GM10248 (cell line): ENCODE measurements around the gene ZNRD2.

Experiments used
- CTCF ChIA-PET: fragments of 300-600 bp; sonication (Branson Sonifier 250); formaldehyde crosslinking; extraction: SDS; loops from one replicate; lab custom pipeline; 2021; ENCODE audit warnings: antibody characterized with exemption; lab: Yijun Ruan, JAX
- POLR2A ChIA-PET: fragments of 350-650 bp; sonication (Branson Sonifier 250); formaldehyde crosslinking; extraction: SDS; loops from one replicate; lab custom pipeline; 2020; ENCODE audit warnings: antibody characterized with exemption; lab: Yijun Ruan, JAX
- DNase-seq: peaks from one replicate; pipeline ENCODE4 v3.0.0; 2012; ENCODE audit errors: extremely low spot score
- TF ChIP-seq, protein P1 (sequence below): IDR thresholded peaks from 2 replicates; pipeline ENCODE4 v1.5.1; 2012; ENCODE audit warnings: mild to moderate bottlenecking, low read depth; ENCODE audit errors: extremely low read depth, missing control alignments, control extremely low read depth

The ZNRD2 gene

DNA sequence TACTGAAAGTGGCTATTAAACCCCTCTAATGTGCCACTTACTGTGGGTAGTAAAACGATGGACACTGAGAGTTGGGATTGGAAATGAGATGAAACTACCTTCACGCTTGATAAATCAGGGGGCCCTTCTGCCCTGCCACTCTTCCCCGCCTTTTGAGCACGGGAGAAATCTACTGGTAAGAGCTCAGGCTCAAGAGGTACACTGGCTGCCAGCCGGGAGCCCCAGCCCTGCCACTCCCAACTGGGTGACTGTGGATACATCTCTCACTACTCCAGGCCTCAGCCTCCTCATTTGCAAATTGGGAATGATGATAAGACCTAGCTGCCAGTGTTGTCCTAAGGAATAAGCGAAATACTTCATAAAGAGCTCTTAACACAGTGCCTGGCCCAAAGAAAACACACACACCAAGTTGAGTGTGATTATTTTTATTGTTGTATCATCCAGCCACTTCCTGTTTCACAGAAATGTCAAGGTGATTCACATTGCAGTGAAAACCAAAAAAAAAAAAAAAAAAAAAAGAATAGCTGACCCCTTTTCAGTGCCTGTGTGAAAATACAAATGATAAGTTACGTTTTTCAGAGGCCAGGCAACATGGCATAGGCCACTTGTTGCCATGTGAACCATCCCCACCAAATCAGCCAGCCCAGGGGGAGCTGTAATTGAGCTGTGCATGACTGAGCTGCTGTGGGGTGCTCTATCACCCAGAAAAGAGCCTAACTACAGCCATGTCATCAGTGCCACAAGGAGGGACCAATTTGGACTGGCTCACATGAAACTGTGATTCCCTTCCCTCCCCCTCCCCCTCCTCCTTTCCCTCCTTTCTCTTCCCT is 4.4 kb upstream of the ZNRD2 start:
- CTCF ChIA-PET = interaction anchor here (1.3 to 9.4 kb wide), 7 partner anchors 9 to 49 kb away, joined by 3 to 86 read pairs (median 10); partner anchors contain the start of genes EHBP1L1 and PCNX3

DNA sequence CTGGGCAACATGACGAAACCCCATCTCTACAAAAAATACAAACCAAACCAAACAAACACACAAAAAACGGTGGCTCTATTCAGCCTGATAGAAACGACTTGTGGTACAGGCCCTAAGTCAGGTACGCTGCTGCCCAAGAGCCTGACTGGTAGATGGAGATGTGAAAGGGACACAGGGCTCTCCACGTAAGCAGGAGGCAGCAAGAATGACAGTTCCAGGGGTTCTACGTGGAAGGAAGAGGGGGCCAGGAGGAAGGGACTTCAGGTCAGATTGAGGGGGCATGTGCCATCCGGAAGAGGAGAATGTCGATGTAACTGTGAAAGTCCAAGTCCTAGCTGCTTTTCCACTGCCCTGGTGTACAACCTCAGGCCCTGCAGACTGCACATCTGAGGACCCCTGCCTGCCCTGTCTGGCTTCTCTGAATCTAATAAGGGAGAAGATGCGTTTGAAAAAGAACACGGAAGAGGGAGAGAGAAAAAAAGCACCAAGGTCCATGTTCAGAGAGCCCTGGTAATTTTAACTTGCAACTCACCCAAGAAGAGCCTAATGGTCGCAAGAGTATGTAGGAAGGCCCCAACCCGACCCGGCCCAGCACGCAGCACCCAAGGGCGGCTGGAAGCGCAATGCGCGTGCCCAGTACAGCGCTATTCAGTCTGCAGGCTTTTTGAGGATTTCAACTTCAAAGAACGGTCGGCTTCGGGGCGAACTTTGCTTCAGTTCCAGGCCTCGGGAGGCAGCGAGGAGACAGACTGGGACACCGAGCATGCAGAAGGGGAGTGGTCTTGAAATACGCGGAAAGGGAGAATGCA is 909 bp upstream of the ZNRD2 start:
- ChIA-PET CTCF (interaction anchor here (1.0 to 4.8 kb wide), 10 partner anchors 9 to 290 kb away, joined by 3 to 67 read pairs (median 10); partner anchors contain the start of genes LTBP3 and SIPA1), POLR2A (interaction anchor here (0.7 to 1.4 kb wide), 4 partner anchors 19 to 152 kb away, joined by 4 to 9 read pairs (median 6); partner anchors contain the start of gene MALAT1)
- TF ChIP-seq, protein P1, sequence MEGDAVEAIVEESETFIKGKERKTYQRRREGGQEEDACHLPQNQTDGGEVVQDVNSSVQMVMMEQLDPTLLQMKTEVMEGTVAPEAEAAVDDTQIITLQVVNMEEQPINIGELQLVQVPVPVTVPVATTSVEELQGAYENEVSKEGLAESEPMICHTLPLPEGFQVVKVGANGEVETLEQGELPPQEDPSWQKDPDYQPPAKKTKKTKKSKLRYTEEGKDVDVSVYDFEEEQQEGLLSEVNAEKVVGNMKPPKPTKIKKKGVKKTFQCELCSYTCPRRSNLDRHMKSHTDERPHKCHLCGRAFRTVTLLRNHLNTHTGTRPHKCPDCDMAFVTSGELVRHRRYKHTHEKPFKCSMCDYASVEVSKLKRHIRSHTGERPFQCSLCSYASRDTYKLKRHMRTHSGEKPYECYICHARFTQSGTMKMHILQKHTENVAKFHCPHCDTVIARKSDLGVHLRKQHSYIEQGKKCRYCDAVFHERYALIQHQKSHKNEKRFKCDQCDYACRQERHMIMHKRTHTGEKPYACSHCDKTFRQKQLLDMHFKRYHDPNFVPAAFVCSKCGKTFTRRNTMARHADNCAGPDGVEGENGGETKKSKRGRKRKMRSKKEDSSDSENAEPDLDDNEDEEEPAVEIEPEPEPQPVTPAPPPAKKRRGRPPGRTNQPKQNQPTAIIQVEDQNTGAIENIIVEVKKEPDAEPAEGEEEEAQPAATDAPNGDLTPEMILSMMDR = no peak
- DNase-seq = no peak

More for the DNA sequence above, 4.4 kb upstream of the ZNRD2 start:
- POLR2A ChIA-PET = interaction anchor here (0.6 to 1.4 kb wide), 4 partner anchors 57 to 263 kb away, joined by 3 to 5 read pairs (median 4); no protein-coding TSS in a partner anchor
- DNase-seq = no peak
- TF ChIP-seq, protein P1 = no peak

DNA sequence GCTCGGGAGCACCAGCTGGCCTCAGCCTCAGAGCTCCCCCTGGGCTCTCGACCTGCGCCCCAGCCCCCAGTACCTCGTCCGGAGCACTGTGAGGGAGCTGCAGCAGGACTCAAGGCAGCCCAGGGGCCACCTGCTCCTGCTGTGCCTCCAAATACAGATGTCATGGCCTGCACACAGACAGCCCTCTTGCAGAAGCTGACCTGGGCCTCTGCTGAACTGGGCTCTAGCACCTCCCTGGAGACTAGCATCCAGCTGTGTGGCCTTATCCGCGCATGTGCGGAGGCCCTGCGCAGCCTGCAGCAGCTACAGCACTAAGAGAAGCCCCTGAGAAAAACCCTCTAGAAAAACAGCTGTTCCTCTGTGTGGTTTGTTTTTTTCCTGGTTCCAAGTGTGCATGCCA is 1.1 kb downstream of the ZNRD2 start:
- TF ChIP-seq, protein P1 = no peak
- CTCF ChIA-PET = interaction anchor here (0.9 to 4.8 kb wide), 13 partner anchors 10 to 289 kb away, joined by 3 to 67 read pairs (median 3); partner anchors contain the start of genes CDC42EP2, LTBP3 and MUS81
- POLR2A ChIA-PET = no interaction called here
- no peak for DNase-seq

DNA sequence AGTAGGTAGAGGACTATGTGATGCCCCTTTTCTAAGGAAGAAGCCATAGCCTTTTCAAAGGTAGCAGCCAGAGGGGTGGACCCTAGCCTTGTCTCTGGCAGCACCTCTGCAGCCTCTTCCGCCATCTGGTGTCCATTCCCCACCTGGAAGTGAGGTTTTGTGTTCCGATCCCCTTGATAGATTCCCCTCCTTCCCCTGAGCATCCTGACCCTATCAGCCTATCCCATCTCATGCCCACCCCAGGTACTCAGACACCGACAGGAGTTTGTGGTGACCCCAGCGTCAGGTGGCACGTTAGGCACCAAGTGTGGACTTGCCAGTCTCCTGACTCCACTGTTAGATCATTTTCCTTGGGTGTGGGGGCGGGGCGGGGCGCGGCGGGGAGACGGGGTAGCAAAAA is 1.7 kb downstream of the ZNRD2 start:
- TF ChIP-seq, protein P1 = peak; percentile 20
- DNase-seq = no peak
- CTCF ChIA-PET = interaction anchor here (0.9 to 4.8 kb wide), 15 partner anchors 10 to 489 kb away, joined by 3 to 67 read pairs (median 3); partner anchors contain the start of genes CDC42EP2, LTBP3, MUS81 and PCNX3
- POLR2A ChIA-PET = no interaction called here

DNA sequence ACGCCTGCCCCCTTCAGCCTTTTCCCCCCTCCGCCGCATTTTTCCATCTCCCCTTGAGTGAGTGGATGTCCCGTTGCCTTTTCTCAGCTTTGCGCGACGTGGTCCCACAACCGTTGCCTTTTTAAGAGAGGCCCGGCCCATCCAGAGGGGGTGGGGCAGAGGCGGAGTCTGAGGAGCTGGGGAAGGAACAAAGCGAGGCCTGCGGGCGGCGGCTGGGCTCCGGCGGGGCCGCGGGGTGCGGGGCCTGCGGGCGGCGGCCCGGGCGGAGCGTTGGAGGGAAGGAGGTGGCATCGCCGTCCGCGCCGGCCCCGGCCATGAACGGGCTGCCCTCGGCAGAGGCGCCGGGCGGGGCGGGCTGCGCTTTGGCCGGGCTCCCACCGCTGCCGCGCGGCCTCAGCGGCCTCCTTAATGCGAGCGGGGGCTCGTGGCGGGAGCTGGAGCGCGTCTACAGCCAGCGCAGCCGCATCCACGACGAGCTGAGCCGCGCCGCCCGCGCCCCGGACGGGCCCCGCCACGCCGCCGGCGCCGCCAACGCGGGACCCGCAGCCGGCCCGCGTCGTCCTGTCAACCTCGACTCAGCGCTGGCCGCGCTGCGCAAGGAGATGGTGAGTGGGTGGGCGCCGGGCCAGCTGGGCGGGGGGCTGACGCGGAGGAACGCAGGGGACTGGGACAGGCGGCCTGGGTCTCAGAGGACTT is 2.2 kb downstream of the ZNRD2 start, which contains the start of gene FAM89B:
TSS of gene FAM89B (plus strand) at position 183 of the 696 bp plus-strand sequence. CDS start at position 315, 132 bp downstream.
- peak; percentile 81 for DNase-seq
- ChIA-PET POLR2A (interaction anchor here (0.5 to 1.6 kb wide), 4 partner anchors 15 to 239 kb away, joined by 3 to 6 read pairs (median 4); partner anchors contain the start of genes DPF2, NEAT1 and PCNX3), CTCF (interaction anchor here (0.8 to 4.8 kb wide), 19 partner anchors 9 to 490 kb away, joined by 3 to 67 read pairs (median 4); partner anchors contain the start of genes MUS81, PCNX3 and SIPA1)
- TF ChIP-seq, protein P1 = no peak
